ENCODE data around the gene DACT1. TPM values are rescaled to one million over a fixed set of nuclear protein-coding genes. Genes with fewer than 3 reads are reported as not detected.

The DACT1 gene
- total RNA-seq, 2 experiments from 2014 or later, result not detected

GRCh38 chr14:58656671-58657411, 19.1 kb downstream of the DACT1 start:
- no TSS peak for BruUV-seq (replicated peaks)
- Histone ChIP-seq H4K20me1 (ENCODE audit: insufficient read depth, low read length) (no peaks in the 10 kb centered on the region), H3K9me3 (ENCODE audit: low read length) (no peaks in the 10 kb centered on the region), H3K9me2 (ENCODE audit: insufficient read depth, low read length) (no peaks in the 10 kb centered on the region), H3K27ac (ENCODE audit: low read depth, low read length, poor library complexity, severe bottlenecking) (no peak overlapping the region), H3K79me2 (ENCODE audit: insufficient read depth, low read depth, low read length) (no peaks in the 10 kb centered on the region), H3K4me1 (ENCODE audit: insufficient read depth, low read length, poor library complexity, severe bottlenecking) (no peaks in the 10 kb centered on the region), H3K4me3 (ENCODE audit: low read depth, low read length, poor library complexity, severe bottlenecking) (no peak overlapping the region), H2AFZ (ENCODE audit: low read length) (no peak overlapping the region), H3K36me3 (ENCODE audit: insufficient read depth, low read length) (no peaks in the 10 kb centered on the region), H3K4me2 (ENCODE audit: low read length) (no peak overlapping the region)
- TF ChIP-seq EZH2phosphoT487 (IDR thresholded peaks at IDR 0.05; ENCODE audit: borderline replicate concordance, low read depth, low read length) (no peak), CTCF (conservative IDR thresholded peaks at IDR 0.05; ENCODE audit: low read length) (no peak)
- POLR2A ChIA-PET, result no interaction called here
- CTCF ChIA-PET (ENCODE audit: unreplicated experiment), result interaction anchor here (0.5 kb wide), 1 partner anchor 20 kb away, joined by 10 read pairs; no protein-coding TSS in a partner anchor
- no peak for DNase-seq (ENCODE audit: low spot score)
- intact Hi-C loops (cut with micrococcal nuclease; ENCODE audit: unreplicated experiment), result no loop called here

- H3K9me3 ChIP-seq (ENCODE audit: low read length), result no peaks in the 10 kb centered on the region
- POLR2A ChIA-PET, result no interaction called here
Observed at GRCh38 chr14:58659061-58659460, 21.3 kb downstream of the DACT1 start.

More at GRCh38 chr14:58659061-58659460, 21.3 kb downstream of the DACT1 start:
- Histone ChIP-seq H3K9me2 (ENCODE audit: insufficient read depth, low read length) (no peaks in the 10 kb centered on the region), H3K4me2 (ENCODE audit: low read length) (no peak overlapping the region), H3K27ac (ENCODE audit: low read depth, low read length, poor library complexity, severe bottlenecking) (no peak overlapping the region), H3K79me2 (ENCODE audit: insufficient read depth, low read depth, low read length) (no peaks in the 10 kb centered on the region), H3K36me3 (ENCODE audit: insufficient read depth, low read length) (no peaks in the 10 kb centered on the region), H2AFZ (ENCODE audit: low read length) (no peak overlapping the region), H3K4me1 (ENCODE audit: insufficient read depth, low read length, poor library complexity, severe bottlenecking) (no peaks in the 10 kb centered on the region), H4K20me1 (ENCODE audit: insufficient read depth, low read length) (no peaks in the 10 kb centered on the region), H3K4me3 (ENCODE audit: low read depth, low read length, poor library complexity, severe bottlenecking) (no peak overlapping the region)
- intact Hi-C loops (cut with micrococcal nuclease; ENCODE audit: unreplicated experiment), result no loop called here
- TF ChIP-seq EZH2phosphoT487 (IDR thresholded peaks at IDR 0.05; ENCODE audit: borderline replicate concordance, low read depth, low read length), result no peak
- TF ChIP-seq CTCF (conservative IDR thresholded peaks at IDR 0.05; ENCODE audit: low read length), result no peak
- no peak for DNase-seq (ENCODE audit: low spot score)
- no TSS peak for BruUV-seq (replicated peaks)
- CTCF ChIA-PET (ENCODE audit: unreplicated experiment), result no interaction called here

Measured in OCI-LY7 (cell line).